MCF 10A (cell line): Measurements from ENCODE around the gene RHOV. TPM values are rescaled to one million over a fixed set of nuclear protein-coding genes. Genes with fewer than 3 reads are reported as not detected.

Experiments
- BruUV-seq: library from RNA; stranded (reverse); fragments of 400-500 nt; replicated peaks from 2 replicates; lab custom pipeline; 2021; lab: Mats Ljungman, UMichigan
- CTCF ChIA-PET: fragments of 300-600 bp; sonication (Branson Sonifier 250); formaldehyde crosslinking; extraction: SDS; loops from one replicate; lab custom pipeline; 2021; ENCODE audit warnings: antibody characterized with exemption, inconsistent platforms; lab: Yijun Ruan, JAX
- POLR2A ChIA-PET: fragments of 300-600, 350-650 bp; sonication (Branson Sonifier 250); formaldehyde crosslinking; extraction: SDS; loops from one replicate; lab custom pipeline; 2020; ENCODE audit warnings: antibody characterized with exemption, inconsistent platforms; lab: Yijun Ruan, JAX
- DNase-seq: peaks from one replicate; pipeline ENCODE4 v3.0.0-alpha.2; 2018; ENCODE audit not compliant: unreplicated experiment
- H3K27ac Mint-ChIP-seq: one replicate; pipeline ENCODE4 v1.8.0; 2022; ENCODE audit warnings: mild to moderate bottlenecking, low read depth, mixed read lengths; ENCODE audit not compliant: unreplicated experiment
- H3K27me3 Mint-ChIP-seq: one replicate; pipeline ENCODE4 v1.8.0; 2022; ENCODE audit warnings: mixed read lengths; ENCODE audit not compliant: insufficient read depth, unreplicated experiment
- H3K36me3 Mint-ChIP-seq: one replicate; pipeline ENCODE4 v1.8.0; 2022; ENCODE audit warnings: mild to moderate bottlenecking, moderate library complexity, mixed read lengths; ENCODE audit not compliant: insufficient read depth, unreplicated experiment
- H3K4me1 Mint-ChIP-seq: one replicate; pipeline ENCODE4 v1.8.0; 2022; ENCODE audit warnings: mixed read lengths; ENCODE audit not compliant: insufficient read depth, unreplicated experiment
- H3K4me3 Mint-ChIP-seq: one replicate; pipeline ENCODE4 v1.8.0; 2022; ENCODE audit warnings: mild to moderate bottlenecking, moderate library complexity, mixed read lengths; ENCODE audit not compliant: unreplicated experiment
- H3K9me3 Mint-ChIP-seq: one replicate; pipeline ENCODE4 v1.8.0; 2022; ENCODE audit warnings: mixed read lengths; ENCODE audit not compliant: unreplicated experiment
- intact Hi-C: fragments of 100-400 bp; cut with micrococcal nuclease; formaldehyde crosslinking; loops from 2 replicates; pipeline ENCODE4 v1.14.1; 2022
- total RNA-seq: library from RNA; stranded (reverse); gene quantifications from 2 replicates; pipeline ENCODE4 v1.2.3, GENCODE V29; 2022
- TF ChIP-seq, protein P1 (sequence below): fragments of 200-600 bp; IDR thresholded peaks from one replicate; pipeline ENCODE4 v1.8.0; 2022; ENCODE audit warnings: antibody characterized with exemption, mild to moderate bottlenecking; ENCODE audit not compliant: unreplicated experiment

Gene RHOV
- total RNA-seq, 1 experiment from 2014 or later = 1.7 TPM

DNA sequence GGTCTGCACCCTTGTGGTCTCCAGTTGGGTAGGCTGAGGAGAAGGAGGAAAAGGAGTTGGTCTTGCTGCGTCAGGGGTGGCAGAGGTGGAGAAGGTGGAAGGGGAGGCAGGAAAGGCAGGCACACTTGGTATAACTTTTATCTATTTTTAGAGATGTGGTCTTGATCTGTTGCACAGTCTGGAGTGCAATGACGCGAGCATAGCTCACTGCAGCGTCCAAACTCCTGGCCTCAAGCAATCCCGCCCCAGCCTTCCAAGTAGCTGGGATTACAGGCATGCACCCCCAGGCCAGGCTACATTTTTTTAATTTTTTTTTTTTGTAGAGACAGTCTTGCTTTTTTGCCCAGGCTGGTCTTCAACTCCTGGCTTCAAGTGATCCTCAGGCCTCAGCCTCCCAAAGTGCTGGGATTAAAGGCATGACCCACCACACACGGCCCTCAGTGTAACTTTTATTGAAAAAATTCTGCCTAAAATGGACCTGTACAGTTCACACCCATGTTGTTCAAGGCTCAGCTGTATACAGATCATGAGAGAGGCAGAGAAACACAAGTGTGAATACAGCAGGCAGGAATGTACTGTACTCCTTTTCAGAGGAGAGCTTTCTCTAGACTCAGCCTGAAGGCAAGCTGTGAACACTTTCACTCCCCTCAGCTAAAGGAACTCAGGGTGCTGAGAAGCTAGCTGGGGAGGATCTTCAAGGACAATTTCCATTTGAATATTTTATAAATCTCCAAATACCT is 2.1 kb upstream of the RHOV start:
- intact Hi-C loops = no loop called here
- TF ChIP-seq, protein P1, sequence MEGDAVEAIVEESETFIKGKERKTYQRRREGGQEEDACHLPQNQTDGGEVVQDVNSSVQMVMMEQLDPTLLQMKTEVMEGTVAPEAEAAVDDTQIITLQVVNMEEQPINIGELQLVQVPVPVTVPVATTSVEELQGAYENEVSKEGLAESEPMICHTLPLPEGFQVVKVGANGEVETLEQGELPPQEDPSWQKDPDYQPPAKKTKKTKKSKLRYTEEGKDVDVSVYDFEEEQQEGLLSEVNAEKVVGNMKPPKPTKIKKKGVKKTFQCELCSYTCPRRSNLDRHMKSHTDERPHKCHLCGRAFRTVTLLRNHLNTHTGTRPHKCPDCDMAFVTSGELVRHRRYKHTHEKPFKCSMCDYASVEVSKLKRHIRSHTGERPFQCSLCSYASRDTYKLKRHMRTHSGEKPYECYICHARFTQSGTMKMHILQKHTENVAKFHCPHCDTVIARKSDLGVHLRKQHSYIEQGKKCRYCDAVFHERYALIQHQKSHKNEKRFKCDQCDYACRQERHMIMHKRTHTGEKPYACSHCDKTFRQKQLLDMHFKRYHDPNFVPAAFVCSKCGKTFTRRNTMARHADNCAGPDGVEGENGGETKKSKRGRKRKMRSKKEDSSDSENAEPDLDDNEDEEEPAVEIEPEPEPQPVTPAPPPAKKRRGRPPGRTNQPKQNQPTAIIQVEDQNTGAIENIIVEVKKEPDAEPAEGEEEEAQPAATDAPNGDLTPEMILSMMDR = no peak
- peak; percentile 92 for DNase-seq
- CTCF ChIA-PET = interaction anchor here (0.9 to 3.3 kb wide), 2 partner anchors 19 to 32 kb away, joined by 3 to 16 read pairs; partner anchors contain the start of gene VPS18
- peaks cover 5% of the 10 kb centered on the region for H3K36me3 Mint-ChIP-seq
- peak overlapping the region; percentile 37 for H3K4me3 Mint-ChIP-seq
- POLR2A ChIA-PET = interaction anchor here (0.5 to 5.5 kb wide), 12 partner anchors 13 to 1610 kb away, joined by 3 to 25 read pairs (median 3); partner anchors contain the start of genes C15orf62, SPINT1 and VPS18
- H3K27me3 Mint-ChIP-seq = no peaks in the 10 kb centered on the region
- H3K27ac Mint-ChIP-seq = peak overlapping the region; percentile 75
- peaks cover 37% of the 10 kb centered on the region for H3K4me1 Mint-ChIP-seq
- no TSS peak for BruUV-seq
- H3K9me3 Mint-ChIP-seq = no peaks in the 10 kb centered on the region

DNA sequence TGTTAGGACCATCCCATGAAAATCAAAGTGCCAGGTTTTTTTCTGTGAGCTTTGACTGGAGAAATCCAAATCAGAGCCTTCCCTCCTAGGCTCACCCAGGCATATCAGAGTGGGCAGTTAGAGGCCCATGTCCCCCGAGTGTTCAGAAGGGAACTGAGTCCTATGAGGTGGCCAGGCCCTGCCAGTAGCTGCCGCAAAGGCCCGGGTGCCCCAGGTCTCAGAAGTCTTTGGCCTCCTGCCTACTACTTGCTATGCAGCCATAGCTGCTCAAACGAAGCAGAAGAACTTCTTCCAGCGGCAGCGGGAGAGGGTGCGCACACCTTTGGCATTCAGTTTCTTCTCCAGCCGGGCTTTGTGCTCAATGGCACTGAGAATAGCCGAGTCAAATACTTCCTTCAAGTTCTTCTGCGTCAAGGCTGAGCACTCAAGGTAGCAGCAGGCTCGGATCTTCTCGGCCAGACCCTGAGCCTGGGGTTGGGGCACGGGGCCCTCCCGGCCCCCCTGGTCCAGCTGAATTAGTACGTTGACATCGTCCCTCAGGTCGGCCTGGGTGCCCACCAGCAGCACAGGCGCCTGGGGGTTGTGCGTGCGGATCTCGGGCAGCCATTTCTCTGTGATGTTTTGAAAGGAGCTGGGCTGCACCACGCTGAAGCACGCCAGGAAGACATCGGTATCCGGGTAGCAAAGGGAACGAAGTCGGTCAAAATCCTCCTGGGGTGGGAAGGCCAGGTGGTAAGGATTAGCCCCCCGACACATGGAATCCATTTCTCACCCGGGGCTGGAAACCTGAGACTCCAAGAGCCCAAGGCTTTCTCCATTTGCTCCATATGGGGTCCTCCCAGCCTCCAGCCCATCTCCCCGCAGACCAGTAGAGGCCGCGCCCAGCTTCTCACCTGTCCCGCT is 992 bp downstream of the RHOV start:
- intact Hi-C loops = no loop called here
- no TSS peak for BruUV-seq
- H3K27me3 Mint-ChIP-seq = no peaks in the 10 kb centered on the region
- no peaks in the 10 kb centered on the region for H3K36me3 Mint-ChIP-seq
- POLR2A ChIA-PET = interaction anchor here (0.6 to 5.5 kb wide), 14 partner anchors 9 to 178 kb away, joined by 3 to 25 read pairs (median 4); partner anchors contain the start of genes SPINT1 and VPS18
- H3K4me3 Mint-ChIP-seq = peak overlapping the region; percentile 77
- peaks cover 35% of the 10 kb centered on the region for H3K4me1 Mint-ChIP-seq
- CTCF ChIA-PET = interaction anchor here (0.5 to 3.6 kb wide), 8 partner anchors 20 to 104 kb away, joined by 3 to 40 read pairs (median 4); partner anchors contain the start of gene VPS18
- DNase-seq = no peak
- TF ChIP-seq, protein P1 = no peak
- H3K9me3 Mint-ChIP-seq = no peaks in the 10 kb centered on the region
- H3K27ac Mint-ChIP-seq = no peak overlapping the region

DNA sequence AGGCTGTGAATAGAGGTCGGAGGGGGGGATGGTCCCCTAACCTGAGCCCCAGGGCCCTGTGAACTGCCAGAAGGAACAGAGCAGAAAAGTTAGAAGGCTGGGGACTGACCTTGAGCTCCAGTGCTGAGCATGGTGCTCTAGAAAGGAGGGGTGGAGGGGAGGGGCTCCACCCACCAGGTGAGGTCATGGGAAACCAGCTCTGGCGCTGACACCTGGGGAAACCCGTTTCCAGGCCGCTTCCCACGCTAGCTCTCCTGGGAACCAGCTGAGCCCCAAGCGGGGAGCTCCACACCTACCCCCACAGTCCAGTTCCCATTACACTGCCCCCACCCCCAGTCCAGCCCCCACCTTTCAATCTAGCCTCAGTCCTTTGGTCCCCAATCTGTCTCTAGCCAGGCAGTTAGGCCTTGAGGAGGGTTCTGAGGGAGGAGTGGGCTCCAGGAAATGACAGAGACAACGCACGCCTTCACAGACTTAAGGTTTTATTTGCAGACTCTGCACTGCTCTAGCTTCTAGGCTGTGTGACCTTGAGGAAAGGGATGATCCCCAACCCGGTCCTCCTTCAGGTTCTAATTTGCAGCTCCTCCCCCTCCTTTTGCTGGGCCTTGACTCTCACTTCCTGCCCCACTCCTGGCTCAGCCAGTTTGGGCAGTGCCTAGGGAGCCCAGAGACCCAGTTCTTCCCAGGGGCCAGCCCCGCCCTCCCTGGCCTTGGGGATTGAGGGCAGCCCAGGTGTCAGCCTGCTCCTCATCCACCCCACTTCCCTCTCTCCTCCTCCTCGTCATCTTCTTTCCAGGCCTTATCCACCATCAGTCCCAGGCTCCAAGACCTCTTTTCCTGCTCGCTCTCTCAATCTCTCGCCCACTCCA is 2.1 kb downstream of the RHOV start:
- Mint-ChIP-seq H3K9me3 (no peaks in the 10 kb centered on the region), H3K36me3 (no peaks in the 10 kb centered on the region), H3K27ac (no peak overlapping the region), H3K27me3 (no peaks in the 10 kb centered on the region), H3K4me1 (peaks cover 36% of the 10 kb centered on the region), H3K4me3 (no peak overlapping the region)
- ChIA-PET CTCF (interaction anchor here (0.5 to 3.6 kb wide), 4 partner anchors 23 to 70 kb away, joined by 3 to 40 read pairs (median 3); partner anchors contain the start of gene VPS18), POLR2A (interaction anchor here (0.6 to 5.5 kb wide), 4 partner anchors 8 to 74 kb away, joined by 3 to 25 read pairs (median 8); partner anchors contain the start of gene VPS18)
- intact Hi-C loops = no loop called here
- no TSS peak for BruUV-seq
- peak; percentile 73 for DNase-seq
- TF ChIP-seq, protein P1 = no peak
